Measurements from ENCODE around the gene BTLA.
"Not testable (repeated sequence)": the region's sequence is repeated elsewhere in the genome, so short reads cannot be mapped to it uniquely, and the experiment has no call there.

The BTLA gene

GRCh38 chr3:112446343-112446742, 52.9 kb downstream of the BTLA start:
- no peak for DNase-seq (ENCODE audit: low read depth in 3 of 3)

GRCh38 chr3:112445839-112446238, 53.4 kb downstream of the BTLA start:
- no peak for DNase-seq (ENCODE audit: low read depth in 3 of 3)

DNA sequence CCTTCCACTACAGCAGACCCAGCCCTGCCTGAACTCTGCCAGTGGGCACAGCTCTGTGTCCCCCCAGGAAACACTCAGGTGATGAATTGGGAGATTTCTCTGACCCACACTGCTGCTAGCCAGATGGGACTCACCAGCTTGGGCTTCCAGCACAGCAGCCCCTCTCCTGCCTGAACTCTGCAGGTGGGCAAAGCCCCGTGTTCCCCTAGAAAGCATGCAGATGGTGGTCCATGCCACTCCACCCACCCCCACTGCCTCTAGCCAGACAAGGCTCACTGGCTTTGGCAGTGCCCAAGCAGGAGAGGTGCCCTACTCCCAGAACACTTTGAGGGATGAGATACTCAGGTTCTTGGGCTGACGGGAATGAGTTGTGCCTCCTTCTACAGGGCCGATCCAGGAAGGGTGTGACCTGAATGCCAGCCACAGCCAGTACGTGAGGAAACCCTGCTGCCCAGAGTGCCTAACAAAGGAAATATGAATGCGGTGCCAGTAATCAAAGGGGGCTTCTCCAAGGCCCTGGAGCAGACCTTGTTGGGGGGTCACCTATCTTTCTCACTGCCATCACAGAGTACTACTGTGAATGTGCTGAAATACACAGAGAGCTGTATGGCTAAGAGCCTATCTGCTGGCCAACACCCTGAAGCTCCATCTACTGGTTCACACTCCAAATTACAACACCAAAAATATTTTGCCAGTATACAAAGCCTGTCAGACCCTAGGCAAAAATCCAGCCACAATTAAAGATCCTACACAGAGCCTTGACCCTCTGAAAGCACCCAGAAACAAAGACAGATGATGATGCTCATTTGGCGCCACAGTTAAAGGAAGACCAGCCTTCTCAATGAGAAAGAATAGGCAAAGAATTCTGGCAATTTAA, 61.9 kb downstream of the BTLA start:
- no peak for DNase-seq (ENCODE audit: low read depth in 3 of 3)

DNA sequence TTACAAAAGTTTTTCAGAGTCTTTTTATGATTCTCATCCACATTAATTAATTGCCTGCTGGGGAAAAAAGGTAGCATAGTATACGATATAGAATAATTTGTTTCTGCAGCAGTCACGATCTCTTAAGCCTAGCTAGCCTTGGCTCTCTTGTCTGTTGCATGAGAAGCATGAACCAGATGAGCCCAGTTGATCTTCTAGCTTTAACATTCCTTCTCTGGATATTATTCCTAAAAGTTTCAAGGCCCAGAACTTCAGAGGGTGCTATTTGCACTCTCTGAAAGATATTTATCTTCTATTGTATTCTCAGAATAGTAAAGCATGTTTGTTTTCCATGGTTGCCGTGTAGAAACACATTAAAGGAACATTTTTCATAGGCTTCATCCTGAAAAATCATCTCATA, 69.3 kb downstream of the BTLA start:
- DNase-seq (ENCODE audit: low read depth in 3 of 3) = no peak

DNA sequence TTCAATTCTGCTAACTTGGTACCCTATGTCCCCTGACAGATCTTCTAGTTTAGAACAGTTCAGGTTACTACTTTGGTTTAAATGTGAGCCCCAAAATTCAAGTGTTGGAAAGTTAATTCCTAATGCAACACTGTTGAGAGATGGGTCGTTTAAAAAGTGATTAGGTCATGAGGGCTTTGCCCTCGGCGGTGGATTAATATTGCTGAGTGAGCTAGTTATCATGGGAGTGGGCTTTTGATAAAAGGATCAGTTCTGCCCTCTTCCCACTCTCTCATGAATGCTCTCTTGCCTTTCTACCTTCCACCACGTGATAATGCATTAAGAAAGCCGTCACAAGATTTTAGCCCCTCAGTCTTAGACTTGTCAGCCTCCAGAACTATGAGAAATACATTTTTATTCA, 72.1 kb downstream of the BTLA start:
- no peak for DNase-seq (ENCODE audit: low read depth in 3 of 3)

GRCh38 chr3:112425858-112426750, 73.2 kb downstream of the BTLA start:
- no peak for DNase-seq (ENCODE audit: low read depth in 3 of 3)

- DNase-seq (ENCODE audit: low read depth in 3 of 3) = no peak
These were observed 73.9 kb downstream of the BTLA start for GRCh38 chr3:112425382-112425781.

GRCh38 chr3:112424394-112424793, 74.9 kb downstream of the BTLA start:
- no peak for DNase-seq (ENCODE audit: low read depth in 3 of 3)

DNA sequence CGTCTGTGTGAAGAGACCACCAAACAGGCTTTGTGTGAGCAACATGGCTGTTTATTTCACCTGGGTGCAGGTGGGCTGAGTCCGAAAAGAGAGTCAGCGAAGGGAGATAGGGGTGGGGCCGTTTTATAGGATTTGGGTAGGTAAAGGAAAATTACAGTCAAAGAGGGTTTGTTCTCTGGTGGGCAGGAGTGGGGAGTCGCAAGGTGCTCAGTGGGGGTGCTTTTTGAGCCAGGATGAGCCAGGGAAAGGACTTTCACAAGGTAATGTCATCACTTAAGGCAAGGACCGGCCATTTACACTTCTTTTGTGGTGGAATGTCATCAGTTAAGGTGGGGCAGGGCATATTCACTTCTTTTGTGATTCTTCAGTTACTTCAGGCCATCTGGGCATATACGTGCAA, 76.4 kb downstream of the BTLA start:
- not testable (repeated sequence) for DNase-seq (ENCODE audit: low read depth in 3 of 3)

GRCh38 chr3:112418526-112418925, 80.7 kb downstream of the BTLA start:
- DNase-seq (ENCODE audit: low read depth in 3 of 3) = not testable (repeated sequence)

DNA sequence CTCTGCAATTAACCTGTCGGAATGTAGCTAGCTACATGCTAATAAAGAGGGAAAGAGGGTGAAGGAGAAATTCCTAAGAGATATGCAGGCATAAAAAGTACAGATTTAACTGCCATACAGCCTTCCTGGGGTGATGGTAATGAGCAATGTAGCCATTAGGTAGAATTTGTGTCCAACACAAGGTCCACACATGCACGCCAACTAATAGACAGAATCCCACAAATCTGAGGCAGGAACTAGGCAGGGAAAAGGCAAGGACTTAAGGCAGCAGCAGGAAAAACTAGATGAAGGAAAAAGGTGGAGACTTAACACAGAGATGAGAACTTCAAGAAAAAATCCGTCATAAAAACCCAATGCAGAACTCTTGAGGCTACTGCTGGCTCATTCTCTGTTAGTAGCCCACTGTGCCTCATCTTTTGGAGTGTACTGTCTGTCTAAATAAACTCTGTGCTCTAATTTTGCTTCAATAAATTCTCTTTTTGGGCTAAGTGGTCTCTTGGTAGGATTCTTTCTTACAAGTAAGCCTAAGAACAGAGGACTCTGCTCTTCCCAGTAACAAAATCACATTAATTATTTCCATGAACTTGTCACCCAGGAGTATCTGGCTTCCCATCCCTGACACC, 81.5 kb downstream of the BTLA start:
- DNase-seq (ENCODE audit: low read depth in 3 of 3) = no peak

DNA sequence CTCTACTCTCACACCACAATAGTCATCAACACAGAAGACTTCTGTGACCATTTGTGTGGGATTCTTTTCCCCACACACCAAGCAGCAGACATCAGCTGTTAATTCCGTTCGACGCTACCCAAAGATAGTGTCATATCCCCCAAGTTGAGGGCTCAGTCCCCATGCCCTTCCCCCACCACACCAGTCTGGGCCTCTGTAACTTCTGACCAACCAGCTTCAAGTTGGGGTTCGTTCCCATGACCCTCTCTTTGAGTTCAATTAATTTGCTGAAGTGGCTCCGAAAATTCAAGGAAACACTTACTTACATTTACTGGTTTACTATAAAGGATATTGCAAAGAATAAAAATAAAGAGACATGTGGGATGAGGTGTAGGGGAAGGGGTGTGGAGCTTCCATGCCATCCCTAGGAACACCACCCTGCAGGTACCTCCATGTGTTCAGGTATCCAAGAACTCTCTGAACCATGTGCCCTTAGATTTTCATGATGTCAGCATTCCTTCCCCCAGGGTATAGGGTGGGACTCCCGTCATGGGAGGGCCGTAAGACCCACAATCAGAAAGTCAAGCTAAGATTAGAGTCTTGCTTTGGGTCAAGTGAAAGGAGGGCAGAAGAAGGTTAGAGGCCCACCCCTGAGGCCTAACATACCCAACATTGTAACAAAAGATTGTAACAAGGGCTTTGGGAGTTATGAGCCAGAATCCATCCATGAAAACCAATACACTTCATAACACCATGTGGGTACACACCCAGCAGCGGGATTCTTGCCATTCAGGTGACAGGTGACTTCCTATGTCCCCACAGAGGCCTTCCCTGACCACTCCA, 82.7 kb downstream of the BTLA start:
- no peak for DNase-seq (ENCODE audit: low read depth in 3 of 3)

DNA sequence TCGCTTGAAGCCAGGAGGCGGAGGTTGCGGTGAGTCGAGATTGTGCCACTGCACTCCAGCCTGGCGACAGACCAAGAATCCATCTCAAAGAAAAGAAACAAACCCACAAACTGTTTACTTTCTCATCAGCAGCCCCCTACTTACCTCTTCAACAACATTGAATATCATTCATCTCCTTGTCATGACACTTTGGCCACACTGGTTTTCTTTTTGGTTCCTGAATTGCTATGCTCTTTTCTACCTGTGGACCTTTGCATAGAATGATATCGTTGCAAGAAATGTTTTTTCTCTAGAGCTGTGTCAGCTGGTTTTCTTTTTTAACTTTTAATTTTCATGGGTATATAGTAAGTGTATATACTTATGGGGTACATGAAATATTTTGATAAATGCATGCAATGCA, 83.9 kb downstream of the BTLA start:
- no peak for DNase-seq (ENCODE audit: low read depth in 3 of 3)
